Measurements from ENCODE around the gene FBN3. TPM values are rescaled to one million over a fixed set of nuclear protein-coding genes. Genes with fewer than 3 reads are reported as not detected.
"Not testable (repeated sequence)": the region's sequence is repeated elsewhere in the genome, so short reads cannot be mapped to it uniquely, and the experiment has no call there.

FBN3 gene
- total RNA-seq, 1 experiment from 2014 or later, result 0.10 TPM

DNA sequence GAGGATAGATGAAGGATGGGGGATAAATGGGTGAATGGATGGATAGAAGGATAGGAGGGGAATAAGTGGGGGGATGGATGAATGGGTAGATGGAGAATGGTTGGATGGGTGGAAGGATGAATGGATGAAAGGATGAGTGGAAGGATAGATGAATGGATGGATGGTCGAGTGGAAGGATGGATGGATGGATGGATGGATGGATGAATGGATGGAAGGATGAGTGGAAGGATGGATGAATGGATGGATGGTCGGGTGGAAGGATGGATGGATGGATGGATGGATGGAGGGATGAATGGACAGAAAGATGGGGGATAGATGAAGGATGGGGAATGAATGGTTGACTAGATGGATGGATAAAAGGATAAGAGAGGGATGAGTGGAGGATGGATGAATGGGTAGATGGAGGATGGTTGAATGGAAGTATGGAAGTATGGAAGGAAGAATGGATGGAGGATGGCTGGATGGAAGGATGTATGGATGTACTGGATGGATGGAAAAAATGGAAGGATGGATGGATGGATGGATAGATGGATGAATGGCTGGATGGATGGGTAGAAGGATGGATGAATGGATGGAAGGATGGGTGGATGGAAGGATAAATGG, 42.0 kb downstream of the FBN3 start:
- TF ChIP-seq SIN3A (IDR thresholded peaks at IDR 0.05; ENCODE audit: borderline replicate concordance, insufficient read depth, low read depth, low read length), result no peak
- no peak for TF ChIP-seq TCF7L2 (IDR thresholded peaks at IDR 0.05; ENCODE audit: low read depth, low read length)
- TF ChIP-seq, protein P1, sequence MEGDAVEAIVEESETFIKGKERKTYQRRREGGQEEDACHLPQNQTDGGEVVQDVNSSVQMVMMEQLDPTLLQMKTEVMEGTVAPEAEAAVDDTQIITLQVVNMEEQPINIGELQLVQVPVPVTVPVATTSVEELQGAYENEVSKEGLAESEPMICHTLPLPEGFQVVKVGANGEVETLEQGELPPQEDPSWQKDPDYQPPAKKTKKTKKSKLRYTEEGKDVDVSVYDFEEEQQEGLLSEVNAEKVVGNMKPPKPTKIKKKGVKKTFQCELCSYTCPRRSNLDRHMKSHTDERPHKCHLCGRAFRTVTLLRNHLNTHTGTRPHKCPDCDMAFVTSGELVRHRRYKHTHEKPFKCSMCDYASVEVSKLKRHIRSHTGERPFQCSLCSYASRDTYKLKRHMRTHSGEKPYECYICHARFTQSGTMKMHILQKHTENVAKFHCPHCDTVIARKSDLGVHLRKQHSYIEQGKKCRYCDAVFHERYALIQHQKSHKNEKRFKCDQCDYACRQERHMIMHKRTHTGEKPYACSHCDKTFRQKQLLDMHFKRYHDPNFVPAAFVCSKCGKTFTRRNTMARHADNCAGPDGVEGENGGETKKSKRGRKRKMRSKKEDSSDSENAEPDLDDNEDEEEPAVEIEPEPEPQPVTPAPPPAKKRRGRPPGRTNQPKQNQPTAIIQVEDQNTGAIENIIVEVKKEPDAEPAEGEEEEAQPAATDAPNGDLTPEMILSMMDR (IDR thresholded peaks at IDR 0.05), result no peak
- no peak for TF ChIP-seq POLR2AphosphoS5 (IDR thresholded peaks at IDR 0.05; ENCODE audit: low read depth, low read length)
- TF ChIP-seq, protein P2, sequence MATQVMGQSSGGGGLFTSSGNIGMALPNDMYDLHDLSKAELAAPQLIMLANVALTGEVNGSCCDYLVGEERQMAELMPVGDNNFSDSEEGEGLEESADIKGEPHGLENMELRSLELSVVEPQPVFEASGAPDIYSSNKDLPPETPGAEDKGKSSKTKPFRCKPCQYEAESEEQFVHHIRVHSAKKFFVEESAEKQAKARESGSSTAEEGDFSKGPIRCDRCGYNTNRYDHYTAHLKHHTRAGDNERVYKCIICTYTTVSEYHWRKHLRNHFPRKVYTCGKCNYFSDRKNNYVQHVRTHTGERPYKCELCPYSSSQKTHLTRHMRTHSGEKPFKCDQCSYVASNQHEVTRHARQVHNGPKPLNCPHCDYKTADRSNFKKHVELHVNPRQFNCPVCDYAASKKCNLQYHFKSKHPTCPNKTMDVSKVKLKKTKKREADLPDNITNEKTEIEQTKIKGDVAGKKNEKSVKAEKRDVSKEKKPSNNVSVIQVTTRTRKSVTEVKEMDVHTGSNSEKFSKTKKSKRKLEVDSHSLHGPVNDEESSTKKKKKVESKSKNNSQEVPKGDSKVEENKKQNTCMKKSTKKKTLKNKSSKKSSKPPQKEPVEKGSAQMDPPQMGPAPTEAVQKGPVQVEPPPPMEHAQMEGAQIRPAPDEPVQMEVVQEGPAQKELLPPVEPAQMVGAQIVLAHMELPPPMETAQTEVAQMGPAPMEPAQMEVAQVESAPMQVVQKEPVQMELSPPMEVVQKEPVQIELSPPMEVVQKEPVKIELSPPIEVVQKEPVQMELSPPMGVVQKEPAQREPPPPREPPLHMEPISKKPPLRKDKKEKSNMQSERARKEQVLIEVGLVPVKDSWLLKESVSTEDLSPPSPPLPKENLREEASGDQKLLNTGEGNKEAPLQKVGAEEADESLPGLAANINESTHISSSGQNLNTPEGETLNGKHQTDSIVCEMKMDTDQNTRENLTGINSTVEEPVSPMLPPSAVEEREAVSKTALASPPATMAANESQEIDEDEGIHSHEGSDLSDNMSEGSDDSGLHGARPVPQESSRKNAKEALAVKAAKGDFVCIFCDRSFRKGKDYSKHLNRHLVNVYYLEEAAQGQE (IDR thresholded peaks at IDR 0.05; ENCODE audit: insufficient read depth in 1 of 2, low read depth in 2 of 2, low read length in 1 of 2), result no peak
- no peaks in the 10 kb centered on the region for H3K9me3 ChIP-seq (ENCODE audit: control insufficient read depth, insufficient read depth, low read depth, low read length)
- ATAC-seq (no peak), DNase-seq (ENCODE audit: low read depth, low spot score) (no peak)
- H3K36me3 ChIP-seq (ENCODE audit: control insufficient read depth, insufficient read depth, low read length), result no peaks in the 10 kb centered on the region
- H3K27ac ChIP-seq (ENCODE audit: low read length), result no peak overlapping the region
- POLR2A ChIA-PET, result no interaction called here
- H3K4me3 ChIP-seq (ENCODE audit: low read depth in 2 of 2, low read length in 2 of 2), result no peak overlapping the region
- H3K4me1 ChIP-seq (ENCODE audit: control insufficient read depth, insufficient read depth, low read length), result 0 out of 2 replicates have a peak, but pooled peaks cover 2% of the 10 kb centered on the region
- in situ Hi-C loops (cut with HindIII; ENCODE audit: low pct_unique_long_range_greater_than_20kb, low sequenced_read_pairs), result no loop called here
- CTCF ChIA-PET, result no interaction called here
- no peaks in the 10 kb centered on the region for H3K27me3 ChIP-seq (ENCODE audit: control insufficient read depth, insufficient read depth, low read length)
- intact Hi-C loops (cut with micrococcal nuclease; ENCODE audit: unreplicated experiment), result no loop called here
- no TSS peak for BruUV-seq (replicated peaks)

DNA sequence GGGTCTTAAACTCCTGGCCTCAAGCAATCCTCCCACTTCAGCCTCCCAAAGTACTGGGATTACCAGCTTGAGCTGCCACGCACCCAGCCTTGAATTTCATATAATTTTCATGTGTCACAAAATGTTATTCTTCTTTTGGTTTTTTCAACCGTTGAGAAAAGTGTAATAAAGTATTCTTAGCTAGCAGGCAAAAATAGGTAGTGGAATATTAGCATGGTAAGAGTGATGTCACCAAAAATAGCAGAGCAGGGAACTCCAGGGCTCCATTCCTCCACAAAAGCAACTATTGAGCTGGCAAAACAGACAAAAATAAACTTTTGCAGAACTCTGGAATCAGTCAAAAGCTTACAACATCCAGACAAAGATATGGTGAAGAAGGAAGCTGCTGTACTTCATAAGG, 43.9 kb downstream of the FBN3 start:
- ATAC-seq (no peak), DNase-seq (ENCODE audit: low read depth, low spot score) (no peak)
- H3K9me3 ChIP-seq (ENCODE audit: control insufficient read depth, insufficient read depth, low read depth, low read length), result no peaks in the 10 kb centered on the region
- in situ Hi-C loops (cut with HindIII; ENCODE audit: low pct_unique_long_range_greater_than_20kb, low sequenced_read_pairs), result no loop called here
- BruUV-seq (replicated peaks), result no TSS peak
- ChIA-PET POLR2A (no interaction called here), CTCF (no interaction called here)
- no peaks in the 10 kb centered on the region for H3K36me3 ChIP-seq (ENCODE audit: control insufficient read depth, insufficient read depth, low read length)
- H3K27me3 ChIP-seq (ENCODE audit: control insufficient read depth, insufficient read depth, low read length), result no peaks in the 10 kb centered on the region
- H3K4me1 ChIP-seq (ENCODE audit: control insufficient read depth, insufficient read depth, low read length), result 0 out of 2 replicates have a peak, but pooled peaks cover 2% of the 10 kb centered on the region
- no peak overlapping the region for H3K27ac ChIP-seq (ENCODE audit: low read length)
- intact Hi-C loops (cut with micrococcal nuclease; ENCODE audit: unreplicated experiment), result no loop called here
- TF ChIP-seq, protein P2 (IDR thresholded peaks at IDR 0.05; ENCODE audit: insufficient read depth in 1 of 2, low read depth in 2 of 2, low read length in 1 of 2), result no peak
- TF ChIP-seq POLR2AphosphoS5 (IDR thresholded peaks at IDR 0.05; ENCODE audit: low read depth, low read length) (no peak), SIN3A (IDR thresholded peaks at IDR 0.05; ENCODE audit: borderline replicate concordance, insufficient read depth, low read depth, low read length) (no peak), TCF7L2 (IDR thresholded peaks at IDR 0.05; ENCODE audit: low read depth, low read length) (no peak)
- TF ChIP-seq, protein P1 (IDR thresholded peaks at IDR 0.05), result no peak
- H3K4me3 ChIP-seq (ENCODE audit: low read depth in 2 of 2, low read length in 2 of 2), result no peak overlapping the region

DNA sequence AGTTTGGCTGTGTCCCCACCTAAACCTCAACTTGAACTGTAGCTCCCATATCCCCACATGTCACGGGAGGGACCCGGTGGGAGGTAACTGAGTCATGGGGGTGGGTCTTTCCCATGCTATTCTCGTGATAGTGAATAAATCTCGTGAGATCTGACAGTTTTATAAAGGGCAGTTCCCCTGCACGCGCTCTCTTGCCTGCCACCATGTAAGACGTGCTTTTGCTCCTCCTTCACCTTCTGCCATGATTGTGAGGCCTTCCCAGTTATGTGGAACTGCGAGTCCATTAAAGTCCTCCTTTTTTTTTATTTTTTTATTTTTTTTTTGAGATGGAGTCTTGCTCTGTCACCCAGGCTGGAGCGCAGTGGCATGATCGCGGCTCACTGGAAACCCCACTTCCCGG, 47.5 kb downstream of the FBN3 start:
- POLR2A ChIA-PET; H3K27ac ChIP-seq (ENCODE audit: low read length); H3K4me3 ChIP-seq (ENCODE audit: low read depth in 2 of 2, low read length in 2 of 2); BruUV-seq (replicated peaks); CTCF ChIA-PET; intact Hi-C loops (cut with micrococcal nuclease; ENCODE audit: unreplicated experiment); H3K9me3 ChIP-seq (ENCODE audit: control insufficient read depth, insufficient read depth, low read depth, low read length); in situ Hi-C loops (cut with HindIII; ENCODE audit: low pct_unique_long_range_greater_than_20kb, low sequenced_read_pairs); ATAC-seq; H3K36me3 ChIP-seq (ENCODE audit: control insufficient read depth, insufficient read depth, low read length); DNase-seq (ENCODE audit: low read depth, low spot score); H3K27me3 ChIP-seq (ENCODE audit: control insufficient read depth, insufficient read depth, low read length); H3K4me1 ChIP-seq (ENCODE audit: control insufficient read depth, insufficient read depth, low read length): not testable (repeated sequence)

Data from Panc1 (cell line).